HEK293 (cell line): ENCODE results near the gene PRR16.

Experiments used
- KLF1 ChIP-seq: fragments of 450-650 bp; formaldehyde crosslinking; IDR thresholded peaks from 2 replicates; pipeline ENCODE4 v1.5.1; 2016; ENCODE audit warnings: missing biosample characterization, missing genetic modification characterization
- YY1 ChIP-seq: fragments of 450-650 bp; formaldehyde crosslinking; IDR thresholded peaks from 2 replicates; pipeline ENCODE4 v1.5.1; 2018; ENCODE audit warnings: missing biosample characterization, missing genetic modification characterization
- YY2 ChIP-seq: fragments of 450-650 bp; formaldehyde crosslinking; IDR thresholded peaks from 2 replicates; pipeline ENCODE4 v1.5.1; 2016; ENCODE audit warnings: missing biosample characterization, missing genetic modification characterization
- ZNF391 ChIP-seq: fragments of 450-650 bp; formaldehyde crosslinking; IDR thresholded peaks from 2 replicates; pipeline ENCODE4 v1.5.1; 2016; ENCODE audit warnings: low read depth, missing biosample characterization, missing genetic modification characterization, borderline replicate concordance
- ZNF561 ChIP-seq: fragments of 450-650 bp; IDR thresholded peaks from 2 replicates; pipeline ENCODE4 v1.5.1; 2018; ENCODE audit warnings: missing biosample characterization, missing genetic modification characterization, borderline replicate concordance
- TF ChIP-seq, protein P1 (sequence below): fragments of 450-650 bp; formaldehyde crosslinking; IDR thresholded peaks from 2 replicates; pipeline ENCODE4 v1.5.1; 2016; ENCODE audit warnings: missing biosample characterization, missing genetic modification characterization
- TF ChIP-seq, protein P2 (sequence below): fragments of 450-650 bp; formaldehyde crosslinking; IDR thresholded peaks from 2 replicates; pipeline ENCODE4 v1.5.1; 2017; ENCODE audit warnings: missing biosample characterization, mild to moderate bottlenecking, missing genetic modification characterization, moderate library complexity
- TF ChIP-seq, protein P3 (sequence below): fragments of 450-650 bp; formaldehyde crosslinking; IDR thresholded peaks from 2 replicates; pipeline ENCODE4 v1.5.1; 2016; ENCODE audit warnings: missing biosample characterization, missing genetic modification characterization, low read depth
- TF ChIP-seq, protein P4 (sequence below): fragments of 450-650 bp; formaldehyde crosslinking; conservative IDR thresholded peaks from 2 replicates; pipeline ENCODE4 v1.5.1; 2016; ENCODE audit warnings: low read depth, missing biosample characterization, missing genetic modification characterization

DNA sequence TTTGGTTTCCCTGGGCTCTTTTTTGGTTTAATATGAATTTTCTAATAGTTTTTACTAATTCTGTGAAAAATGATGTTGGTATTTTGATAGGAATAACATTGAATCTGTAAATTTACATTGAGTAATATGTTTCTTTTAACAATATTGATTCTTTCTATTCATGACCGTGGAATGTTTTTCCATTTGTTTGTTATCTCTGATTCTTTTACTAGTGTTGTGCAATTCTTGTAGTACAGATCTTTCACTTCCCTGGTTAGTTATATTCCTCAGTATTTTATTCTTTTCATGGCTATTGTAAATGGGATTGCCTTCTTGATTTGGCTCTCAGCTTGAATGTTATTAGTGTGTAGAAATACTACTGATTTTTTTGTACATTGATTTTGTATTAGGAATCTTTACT is 137.9 kb downstream of the PRR16 start:
- TF ChIP-seq, protein P1, sequence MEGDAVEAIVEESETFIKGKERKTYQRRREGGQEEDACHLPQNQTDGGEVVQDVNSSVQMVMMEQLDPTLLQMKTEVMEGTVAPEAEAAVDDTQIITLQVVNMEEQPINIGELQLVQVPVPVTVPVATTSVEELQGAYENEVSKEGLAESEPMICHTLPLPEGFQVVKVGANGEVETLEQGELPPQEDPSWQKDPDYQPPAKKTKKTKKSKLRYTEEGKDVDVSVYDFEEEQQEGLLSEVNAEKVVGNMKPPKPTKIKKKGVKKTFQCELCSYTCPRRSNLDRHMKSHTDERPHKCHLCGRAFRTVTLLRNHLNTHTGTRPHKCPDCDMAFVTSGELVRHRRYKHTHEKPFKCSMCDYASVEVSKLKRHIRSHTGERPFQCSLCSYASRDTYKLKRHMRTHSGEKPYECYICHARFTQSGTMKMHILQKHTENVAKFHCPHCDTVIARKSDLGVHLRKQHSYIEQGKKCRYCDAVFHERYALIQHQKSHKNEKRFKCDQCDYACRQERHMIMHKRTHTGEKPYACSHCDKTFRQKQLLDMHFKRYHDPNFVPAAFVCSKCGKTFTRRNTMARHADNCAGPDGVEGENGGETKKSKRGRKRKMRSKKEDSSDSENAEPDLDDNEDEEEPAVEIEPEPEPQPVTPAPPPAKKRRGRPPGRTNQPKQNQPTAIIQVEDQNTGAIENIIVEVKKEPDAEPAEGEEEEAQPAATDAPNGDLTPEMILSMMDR (tag by site-specific recombination), result no peak
- TF ChIP-seq ZNF391 (tag by site-specific recombination), result no peak
- TF ChIP-seq YY1 (tag by site-specific recombination), result no peak
- TF ChIP-seq YY2 (tag by site-specific recombination), result no peak
- TF ChIP-seq KLF1 (tag by site-specific recombination), result no peak
- no peak for TF ChIP-seq ZNF561 (tag by site-specific recombination)
- TF ChIP-seq, protein P2, sequence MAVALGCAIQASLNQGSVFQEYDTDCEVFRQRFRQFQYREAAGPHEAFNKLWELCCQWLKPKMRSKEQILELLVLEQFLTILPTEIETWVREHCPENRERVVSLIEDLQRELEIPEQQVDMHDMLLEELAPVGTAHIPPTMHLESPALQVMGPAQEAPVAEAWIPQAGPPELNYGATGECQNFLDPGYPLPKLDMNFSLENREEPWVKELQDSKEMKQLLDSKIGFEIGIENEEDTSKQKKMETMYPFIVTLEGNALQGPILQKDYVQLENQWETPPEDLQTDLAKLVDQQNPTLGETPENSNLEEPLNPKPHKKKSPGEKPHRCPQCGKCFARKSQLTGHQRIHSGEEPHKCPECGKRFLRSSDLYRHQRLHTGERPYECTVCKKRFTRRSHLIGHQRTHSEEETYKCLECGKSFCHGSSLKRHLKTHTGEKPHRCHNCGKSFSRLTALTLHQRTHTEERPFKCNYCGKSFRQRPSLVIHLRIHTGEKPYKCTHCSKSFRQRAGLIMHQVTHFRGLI (tag by site-specific recombination), result no peak
- TF ChIP-seq, protein P3, sequence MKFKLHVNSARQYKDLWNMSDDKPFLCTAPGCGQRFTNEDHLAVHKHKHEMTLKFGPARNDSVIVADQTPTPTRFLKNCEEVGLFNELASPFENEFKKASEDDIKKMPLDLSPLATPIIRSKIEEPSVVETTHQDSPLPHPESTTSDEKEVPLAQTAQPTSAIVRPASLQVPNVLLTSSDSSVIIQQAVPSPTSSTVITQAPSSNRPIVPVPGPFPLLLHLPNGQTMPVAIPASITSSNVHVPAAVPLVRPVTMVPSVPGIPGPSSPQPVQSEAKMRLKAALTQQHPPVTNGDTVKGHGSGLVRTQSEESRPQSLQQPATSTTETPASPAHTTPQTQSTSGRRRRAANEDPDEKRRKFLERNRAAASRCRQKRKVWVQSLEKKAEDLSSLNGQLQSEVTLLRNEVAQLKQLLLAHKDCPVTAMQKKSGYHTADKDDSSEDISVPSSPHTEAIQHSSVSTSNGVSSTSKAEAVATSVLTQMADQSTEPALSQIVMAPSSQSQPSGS (tag by site-specific recombination), result no peak
- TF ChIP-seq, protein P4, sequence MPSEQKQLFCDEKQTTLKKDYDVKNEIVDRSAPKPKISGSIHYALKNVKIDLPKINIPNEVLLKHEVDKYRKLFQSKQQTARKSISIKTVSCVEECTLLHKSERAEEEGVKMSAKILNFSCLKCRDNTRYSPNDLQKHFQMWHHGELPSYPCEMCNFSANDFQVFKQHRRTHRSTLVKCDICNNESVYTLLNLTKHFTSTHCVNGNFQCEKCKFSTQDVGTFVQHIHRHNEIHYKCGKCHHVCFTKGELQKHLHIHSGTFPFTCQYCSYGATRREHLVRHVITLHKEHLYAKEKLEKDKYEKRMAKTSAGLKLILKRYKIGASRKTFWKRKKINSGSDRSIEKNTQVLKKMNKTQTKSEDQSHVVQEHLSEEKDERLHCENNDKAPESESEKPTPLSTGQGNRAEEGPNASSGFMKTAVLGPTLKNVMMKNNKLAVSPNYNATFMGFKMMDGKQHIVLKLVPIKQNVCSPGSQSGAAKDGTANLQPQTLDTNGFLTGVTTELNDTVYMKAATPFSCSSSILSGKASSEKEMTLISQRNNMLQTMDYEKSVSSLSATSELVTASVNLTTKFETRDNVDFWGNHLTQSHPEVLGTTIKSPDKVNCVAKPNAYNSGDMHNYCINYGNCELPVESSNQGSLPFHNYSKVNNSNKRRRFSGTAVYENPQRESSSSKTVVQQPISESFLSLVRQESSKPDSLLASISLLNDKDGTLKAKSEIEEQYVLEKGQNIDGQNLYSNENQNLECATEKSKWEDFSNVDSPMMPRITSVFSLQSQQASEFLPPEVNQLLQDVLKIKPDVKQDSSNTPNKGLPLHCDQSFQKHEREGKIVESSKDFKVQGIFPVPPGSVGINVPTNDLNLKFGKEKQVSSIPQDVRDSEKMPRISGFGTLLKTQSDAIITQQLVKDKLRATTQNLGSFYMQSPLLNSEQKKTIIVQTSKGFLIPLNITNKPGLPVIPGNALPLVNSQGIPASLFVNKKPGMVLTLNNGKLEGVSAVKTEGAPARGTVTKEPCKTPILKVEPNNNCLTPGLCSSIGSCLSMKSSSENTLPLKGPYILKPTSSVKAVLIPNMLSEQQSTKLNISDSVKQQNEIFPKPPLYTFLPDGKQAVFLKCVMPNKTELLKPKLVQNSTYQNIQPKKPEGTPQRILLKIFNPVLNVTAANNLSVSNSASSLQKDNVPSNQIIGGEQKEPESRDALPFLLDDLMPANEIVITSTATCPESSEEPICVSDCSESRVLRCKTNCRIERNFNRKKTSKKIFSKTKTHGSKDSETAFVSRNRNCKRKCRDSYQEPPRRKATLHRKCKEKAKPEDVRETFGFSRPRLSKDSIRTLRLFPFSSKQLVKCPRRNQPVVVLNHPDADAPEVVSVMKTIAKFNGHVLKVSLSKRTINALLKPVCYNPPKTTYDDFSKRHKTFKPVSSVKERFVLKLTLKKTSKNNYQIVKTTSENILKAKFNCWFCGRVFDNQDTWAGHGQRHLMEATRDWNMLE, result no peak
